BLaER1 treated with 17β-estradiol and CSF1 and Interleukin-3, amounts not matched to agents 10 nM and 100 nM (cell line): ENCODE data around the gene CSNK1E.

Experiments used
- H3K27ac ChIP-seq, 11 experiments: shearing (Covaris generic); formaldehyde crosslinking; 2 replicates each; pipeline ENCODE4 v1.8.1; 2022
- H3K27me3 ChIP-seq, 11 experiments: shearing (Covaris generic); formaldehyde crosslinking; 2 replicates each; pipeline ENCODE4 v1.8.1; 2022
- H3K36me3 ChIP-seq, 11 experiments: shearing (Covaris generic); formaldehyde crosslinking; 2 replicates each; pipeline ENCODE4 v1.8.1; 2022
- H3K4me1 ChIP-seq, 10 experiments: shearing (Covaris generic); formaldehyde crosslinking; 2 replicates each; pipeline ENCODE4 v1.8.1; 2022
- H3K4me2 ChIP-seq, 11 experiments: shearing (Covaris generic); formaldehyde crosslinking; 2 replicates each; pipeline ENCODE4 v1.8.1; 2022
- H3K4me3 ChIP-seq, 10 experiments: shearing (Covaris generic); formaldehyde crosslinking; 2 replicates each; pipeline ENCODE4 v1.8.1; 2022
- H3K9ac ChIP-seq, 11 experiments: shearing (Covaris generic); formaldehyde crosslinking; 2 replicates each; pipeline ENCODE4 v1.8.1; 2022
- H3K9me3 ChIP-seq, 11 experiments: shearing (Covaris generic); formaldehyde crosslinking; replicated peaks in 1 of 11; 2 replicates each; pipeline ENCODE4 v1.8.1; 2022
- H4K20me1 ChIP-seq, 11 experiments: shearing (Covaris generic); formaldehyde crosslinking; 2 replicates each; pipeline ENCODE4 v1.8.1; 2022
- Cebpa-rat ChIP-seq, 11 experiments: shearing (Covaris generic); IDR thresholded peaks; 2 replicates each; pipeline ENCODE4 v1.8.1; 2022

Gene CSNK1E

GRCh38 chr22:38296372-38296771 lies 20.9 kb downstream of the CSNK1E start:
- Histone ChIP-seq H3K36me3 (peaks cover 96 to 100% (median 99%) of the 10 kb centered on the region in 11 experiments), H3K27me3 (no peaks in the 10 kb centered on the region), H3K4me2 (no peak overlapping the region), H3K9ac (peak overlapping the region in 2 of 11 experiments; percentile 1 to 6; a peak in 1 of 22 replicates), H3K4me3 (no peak overlapping the region), H3K4me1 (0 out of 20 replicates have a peak, but pooled peaks cover 0 to 2% (median 0%) of the 10 kb centered on the region in 10 experiments), H4K20me1 (peaks cover 65 to 100% (median 87%) of the 10 kb centered on the region in 11 experiments; a peak in 21 of 22 replicates), H3K9me3 (no peaks in the 10 kb centered on the region), H3K27ac (0 out of 22 replicates have a peak overlapping the region, but pooled peaks of 1 of the 11 experiments have one; percentile 23)
- no peak for TF ChIP-seq Cebpa-rat (IDR thresholded peaks at IDR 0.05)

GRCh38 chr22:38295863-38296262 lies 21.4 kb downstream of the CSNK1E start:
- H3K4me3 ChIP-seq: no peak overlapping the region
- peak overlapping the region in 1 of 11 experiments; percentile 23; a peak in 1 of 22 replicates for H3K27ac ChIP-seq
- peaks cover 65 to 100% (median 87%) of the 10 kb centered on the region in 11 experiments; a peak in 21 of 22 replicates for H4K20me1 ChIP-seq
- H3K36me3 ChIP-seq: peaks cover 96 to 100% (median 99%) of the 10 kb centered on the region in 11 experiments
- no peak for TF ChIP-seq Cebpa-rat (IDR thresholded peaks at IDR 0.05)
- H3K9me3 ChIP-seq: no peaks in the 10 kb centered on the region
- no peaks in the 10 kb centered on the region for H3K27me3 ChIP-seq
- no peaks in the 10 kb centered on the region for H3K4me1 ChIP-seq
- no peak overlapping the region for H3K4me2 ChIP-seq
- H3K9ac ChIP-seq: peak overlapping the region in 2 of 11 experiments; percentile 1 to 6; a peak in 1 of 22 replicates

GRCh38 chr22:38295339-38295738 lies 21.9 kb downstream of the CSNK1E start:
- Histone ChIP-seq H3K9ac (peak overlapping the region in 3 of 11 experiments; percentile 1 to 27 (median 6); a peak in 2 of 22 replicates), H4K20me1 (peaks cover 60 to 98% (median 85%) of the 10 kb centered on the region in 11 experiments; a peak in 21 of 22 replicates), H3K27me3 (no peaks in the 10 kb centered on the region), H3K4me1 (no peaks in the 10 kb centered on the region), H3K9me3 (no peaks in the 10 kb centered on the region), H3K4me2 (no peak overlapping the region), H3K36me3 (peaks cover 95 to 100% (median 99%) of the 10 kb centered on the region in 11 experiments), H3K27ac (no peak overlapping the region), H3K4me3 (no peak overlapping the region)
- no peak for TF ChIP-seq Cebpa-rat (IDR thresholded peaks at IDR 0.05)

- Histone ChIP-seq H3K4me2 (no peak overlapping the region), H3K4me1 (peaks cover 0 to 6% (median 0%) of the 10 kb centered on the region in 10 experiments; a peak in 1 of 20 replicates), H3K36me3 (peaks cover 94 to 100% (median 99%) of the 10 kb centered on the region in 11 experiments), H3K27ac (no peak overlapping the region), H3K4me3 (no peak overlapping the region), H3K9ac (no peak overlapping the region), H4K20me1 (peaks cover 49 to 98% (median 82%) of the 10 kb centered on the region in 11 experiments; a peak in 21 of 22 replicates), H3K9me3 (no peaks in the 10 kb centered on the region), H3K27me3 (no peaks in the 10 kb centered on the region)
- no peak for TF ChIP-seq Cebpa-rat (IDR thresholded peaks at IDR 0.05)
These were observed 23.0 kb downstream of the CSNK1E start for GRCh38 chr22:38294193-38294592.

- H3K4me3 ChIP-seq: no peak overlapping the region
- TF ChIP-seq Cebpa-rat (IDR thresholded peaks at IDR 0.05): no peak; a peak in 1 of 22 replicates
- H3K9me3 ChIP-seq: no peaks in the 10 kb centered on the region
- H3K27me3 ChIP-seq: no peaks in the 10 kb centered on the region
- no peak overlapping the region for H3K27ac ChIP-seq
- H3K4me1 ChIP-seq: peaks cover 0 to 6% (median 0%) of the 10 kb centered on the region in 10 experiments; a peak in 1 of 20 replicates
- peaks cover 80 to 98% (median 92%) of the 10 kb centered on the region in 11 experiments for H3K36me3 ChIP-seq
- H4K20me1 ChIP-seq: peaks cover 36 to 85% (median 75%) of the 10 kb centered on the region in 11 experiments; a peak in 21 of 22 replicates
- H3K4me2 ChIP-seq: no peak overlapping the region
- peak overlapping the region in 1 of 11 experiments; percentile 1; a peak in 1 of 22 replicates for H3K9ac ChIP-seq
These were observed 24.5 kb downstream of the CSNK1E start for GRCh38 chr22:38292694-38293093.

- peaks cover 0 to 6% (median 0%) of the 10 kb centered on the region in 10 experiments; a peak in 3 of 20 replicates for H3K4me1 ChIP-seq
- H3K9ac ChIP-seq: no peak overlapping the region
- TF ChIP-seq Cebpa-rat (IDR thresholded peaks at IDR 0.05): no peak
- H3K4me3 ChIP-seq: no peak overlapping the region
- H3K36me3 ChIP-seq: peaks cover 66 to 86% (median 78%) of the 10 kb centered on the region in 11 experiments
- H3K27me3 ChIP-seq: no peaks in the 10 kb centered on the region
- H3K9me3 ChIP-seq: no peaks in the 10 kb centered on the region
- H4K20me1 ChIP-seq: peaks cover 22 to 78% (median 61%) of the 10 kb centered on the region in 11 experiments; a peak in 21 of 22 replicates
- no peak overlapping the region for H3K27ac ChIP-seq
- H3K4me2 ChIP-seq: no peak overlapping the region
These were observed 25.9 kb downstream of the CSNK1E start for GRCh38 chr22:38291201-38291777.

- Histone ChIP-seq H3K27me3 (no peaks in the 10 kb centered on the region), H4K20me1 (peaks cover 13 to 69% (median 52%) of the 10 kb centered on the region in 11 experiments; a peak in 21 of 22 replicates), H3K9ac (no peak overlapping the region), H3K4me1 (peaks cover 0 to 6% (median 0%) of the 10 kb centered on the region in 10 experiments; a peak in 3 of 20 replicates), H3K27ac (no peak overlapping the region), H3K4me3 (no peak overlapping the region), H3K9me3 (no peaks in the 10 kb centered on the region), H3K4me2 (no peak overlapping the region), H3K36me3 (peaks cover 57 to 76% (median 69%) of the 10 kb centered on the region in 11 experiments)
- TF ChIP-seq Cebpa-rat (IDR thresholded peaks at IDR 0.05): no peak
These were observed 26.9 kb downstream of the CSNK1E start for GRCh38 chr22:38290347-38290746.

- H3K36me3 ChIP-seq: peaks cover 49 to 69% (median 62%) of the 10 kb centered on the region in 11 experiments
- no peak overlapping the region for H3K4me3 ChIP-seq
- TF ChIP-seq Cebpa-rat (IDR thresholded peaks at IDR 0.05): no peak
- no peaks in the 10 kb centered on the region for H3K9me3 ChIP-seq
- 0 out of 22 replicates have a peak overlapping the region, but pooled peaks of 1 of the 11 experiments have one; percentile 6 for H3K9ac ChIP-seq
- no peak overlapping the region for H3K4me2 ChIP-seq
- no peaks in the 10 kb centered on the region for H3K27me3 ChIP-seq
- peaks cover 0 to 6% (median 0%) of the 10 kb centered on the region in 10 experiments; a peak in 3 of 20 replicates for H3K4me1 ChIP-seq
- H3K27ac ChIP-seq: no peak overlapping the region
- peaks cover 7 to 62% (median 45%) of the 10 kb centered on the region in 11 experiments; a peak in 19 of 22 replicates for H4K20me1 ChIP-seq
These were observed 27.6 kb downstream of the CSNK1E start for GRCh38 chr22:38289583-38290082.
